Measurements from ENCODE around the gene CELF4.
A peak's percentile ranks its signal among the peaks of the same experiment; 100 is the strongest.

CELF4 gene

DNA sequence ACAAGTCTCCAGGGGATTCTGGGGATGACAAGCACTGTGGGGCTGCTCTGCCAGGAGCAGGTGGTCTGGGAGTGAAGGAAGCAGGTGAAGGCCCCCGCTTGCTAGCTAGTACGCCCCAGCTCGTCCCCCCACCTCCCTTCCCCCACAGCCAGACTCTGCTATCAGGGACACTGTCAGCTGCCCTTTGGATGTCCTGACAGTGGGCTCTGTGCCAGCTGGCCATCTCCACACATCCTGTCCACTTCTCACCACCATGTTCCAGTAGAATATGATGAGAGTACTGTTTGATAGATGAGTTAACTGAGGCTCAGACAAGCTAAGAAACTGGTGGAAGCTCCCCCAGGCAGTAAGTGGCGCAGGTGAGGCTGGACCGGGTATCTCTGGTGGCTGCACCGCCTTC lies 276.2 kb downstream of the CELF4 start:
- Histone ChIP-seq H3K36me3 (no peaks in the 10 kb centered on the region), H3K4me1 (no peaks in the 10 kb centered on the region), H3K4me3 (ENCODE audit: low read depth, low read length) (no peak overlapping the region), H3K9me3 (no peaks in the 10 kb centered on the region), H3K27me3 (no peaks in the 10 kb centered on the region)
- DNase-seq, result no peak
- TF ChIP-seq, protein P1, sequence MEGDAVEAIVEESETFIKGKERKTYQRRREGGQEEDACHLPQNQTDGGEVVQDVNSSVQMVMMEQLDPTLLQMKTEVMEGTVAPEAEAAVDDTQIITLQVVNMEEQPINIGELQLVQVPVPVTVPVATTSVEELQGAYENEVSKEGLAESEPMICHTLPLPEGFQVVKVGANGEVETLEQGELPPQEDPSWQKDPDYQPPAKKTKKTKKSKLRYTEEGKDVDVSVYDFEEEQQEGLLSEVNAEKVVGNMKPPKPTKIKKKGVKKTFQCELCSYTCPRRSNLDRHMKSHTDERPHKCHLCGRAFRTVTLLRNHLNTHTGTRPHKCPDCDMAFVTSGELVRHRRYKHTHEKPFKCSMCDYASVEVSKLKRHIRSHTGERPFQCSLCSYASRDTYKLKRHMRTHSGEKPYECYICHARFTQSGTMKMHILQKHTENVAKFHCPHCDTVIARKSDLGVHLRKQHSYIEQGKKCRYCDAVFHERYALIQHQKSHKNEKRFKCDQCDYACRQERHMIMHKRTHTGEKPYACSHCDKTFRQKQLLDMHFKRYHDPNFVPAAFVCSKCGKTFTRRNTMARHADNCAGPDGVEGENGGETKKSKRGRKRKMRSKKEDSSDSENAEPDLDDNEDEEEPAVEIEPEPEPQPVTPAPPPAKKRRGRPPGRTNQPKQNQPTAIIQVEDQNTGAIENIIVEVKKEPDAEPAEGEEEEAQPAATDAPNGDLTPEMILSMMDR (IDR thresholded peaks at IDR 0.05; ENCODE audit: low read depth, low read length), result no peak

DNA sequence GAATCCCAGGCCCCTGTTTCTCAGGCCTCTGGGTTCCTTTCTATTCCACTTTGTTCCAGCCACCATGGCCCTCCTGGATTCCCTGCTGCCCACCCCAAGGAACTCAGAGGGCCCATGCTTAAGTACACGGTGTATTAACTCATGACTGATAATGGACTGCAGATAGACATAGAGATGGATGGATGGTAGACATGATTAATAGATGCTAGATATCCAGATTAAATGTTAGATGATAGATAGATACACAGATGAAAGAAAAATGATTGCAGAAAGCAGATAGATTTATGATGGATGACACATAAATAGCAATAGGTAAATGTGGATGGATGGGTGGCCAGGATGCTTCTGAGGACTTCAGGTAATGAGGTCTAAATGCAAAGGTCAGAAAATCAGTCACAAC lies 278.0 kb downstream of the CELF4 start:
- H3K36me3 ChIP-seq, result no peaks in the 10 kb centered on the region
- no peaks in the 10 kb centered on the region for H3K4me1 ChIP-seq
- no peaks in the 10 kb centered on the region for H3K27me3 ChIP-seq
- no peak overlapping the region for H3K4me3 ChIP-seq (ENCODE audit: low read depth, low read length)
- H3K9me3 ChIP-seq, result no peaks in the 10 kb centered on the region
- DNase-seq, result no peak
- TF ChIP-seq, protein P1 (IDR thresholded peaks at IDR 0.05; ENCODE audit: low read depth, low read length), result no peak

DNA sequence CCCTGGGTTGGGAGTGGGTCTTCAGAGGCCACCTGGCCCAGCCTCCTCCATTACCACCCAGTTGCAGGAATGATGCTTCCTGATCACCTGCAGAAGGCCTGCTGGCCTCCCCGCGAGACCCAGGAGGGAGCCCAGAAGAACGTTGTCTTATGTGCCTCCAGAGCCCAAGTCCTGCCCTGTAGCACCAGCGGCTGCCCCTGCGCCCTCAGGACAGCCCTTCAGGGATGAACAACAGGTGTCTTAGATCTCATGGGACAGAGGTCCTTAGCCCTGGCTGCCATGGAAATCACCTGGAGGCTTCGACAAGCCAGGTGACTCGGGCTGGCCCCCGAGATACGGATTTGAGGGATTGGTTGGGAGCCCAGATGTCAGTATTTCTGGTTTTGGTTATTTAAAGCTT lies 278.8 kb downstream of the CELF4 start:
- H3K9me3 ChIP-seq, result no peaks in the 10 kb centered on the region
- no peaks in the 10 kb centered on the region for H3K4me1 ChIP-seq
- DNase-seq, result no peak
- no peaks in the 10 kb centered on the region for H3K36me3 ChIP-seq
- TF ChIP-seq, protein P1 (IDR thresholded peaks at IDR 0.05; ENCODE audit: low read depth, low read length), result no peak
- no peaks in the 10 kb centered on the region for H3K27me3 ChIP-seq
- no peak overlapping the region for H3K4me3 ChIP-seq (ENCODE audit: low read depth, low read length)

DNA sequence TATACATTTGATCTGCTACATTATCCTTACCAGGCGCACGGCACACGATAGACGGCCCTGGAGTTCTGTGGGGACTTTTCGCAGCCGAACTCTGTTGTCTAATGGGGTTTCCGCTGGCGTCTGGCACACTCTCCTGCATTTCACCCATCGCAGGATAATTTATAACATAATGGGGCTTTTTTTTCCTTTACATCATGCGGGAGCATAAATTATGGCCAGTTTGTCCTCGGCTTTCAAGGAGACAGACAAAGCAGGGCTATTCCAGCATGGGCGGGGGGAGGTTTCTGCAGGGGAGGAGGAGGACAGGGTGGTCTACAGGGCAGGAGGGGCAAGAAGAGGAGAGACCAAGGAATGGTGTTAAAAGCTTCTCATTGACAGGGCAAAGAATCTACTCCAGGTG lies 279.8 kb downstream of the CELF4 start:
- Histone ChIP-seq H3K4me3 (ENCODE audit: low read depth, low read length) (no peak overlapping the region), H3K9me3 (no peaks in the 10 kb centered on the region), H3K27me3 (no peaks in the 10 kb centered on the region), H3K36me3 (no peaks in the 10 kb centered on the region), H3K4me1 (no peaks in the 10 kb centered on the region)
- DNase-seq, result no peak
- TF ChIP-seq, protein P1 (IDR thresholded peaks at IDR 0.05; ENCODE audit: low read depth, low read length), result no peak

DNA sequence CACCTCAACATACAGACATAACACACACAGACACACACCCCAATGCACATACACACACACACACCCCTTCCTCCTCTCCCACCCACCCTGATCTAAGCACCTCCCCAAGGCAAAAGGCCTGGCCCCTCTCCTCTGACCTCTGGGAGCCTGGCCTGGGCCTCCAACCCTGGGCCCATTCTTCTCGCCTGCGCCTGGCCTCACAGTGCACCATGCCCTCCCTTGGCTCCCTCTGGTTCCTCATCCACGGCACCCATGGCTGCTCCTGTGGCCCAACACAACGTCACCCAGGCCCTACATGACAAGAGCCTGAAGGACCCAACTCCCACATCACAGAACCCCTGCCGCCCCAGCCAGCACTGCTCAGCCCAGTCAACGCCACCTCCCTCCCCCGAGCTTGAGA lies 281.3 kb downstream of the CELF4 start:
- H3K4me1 ChIP-seq, result no peaks in the 10 kb centered on the region
- no peak for DNase-seq
- TF ChIP-seq, protein P1 (IDR thresholded peaks at IDR 0.05; ENCODE audit: low read depth, low read length), result no peak
- no peak overlapping the region for H3K4me3 ChIP-seq (ENCODE audit: low read depth, low read length)
- no peaks in the 10 kb centered on the region for H3K27me3 ChIP-seq
- no peaks in the 10 kb centered on the region for H3K36me3 ChIP-seq
- no peaks in the 10 kb centered on the region for H3K9me3 ChIP-seq

DNA sequence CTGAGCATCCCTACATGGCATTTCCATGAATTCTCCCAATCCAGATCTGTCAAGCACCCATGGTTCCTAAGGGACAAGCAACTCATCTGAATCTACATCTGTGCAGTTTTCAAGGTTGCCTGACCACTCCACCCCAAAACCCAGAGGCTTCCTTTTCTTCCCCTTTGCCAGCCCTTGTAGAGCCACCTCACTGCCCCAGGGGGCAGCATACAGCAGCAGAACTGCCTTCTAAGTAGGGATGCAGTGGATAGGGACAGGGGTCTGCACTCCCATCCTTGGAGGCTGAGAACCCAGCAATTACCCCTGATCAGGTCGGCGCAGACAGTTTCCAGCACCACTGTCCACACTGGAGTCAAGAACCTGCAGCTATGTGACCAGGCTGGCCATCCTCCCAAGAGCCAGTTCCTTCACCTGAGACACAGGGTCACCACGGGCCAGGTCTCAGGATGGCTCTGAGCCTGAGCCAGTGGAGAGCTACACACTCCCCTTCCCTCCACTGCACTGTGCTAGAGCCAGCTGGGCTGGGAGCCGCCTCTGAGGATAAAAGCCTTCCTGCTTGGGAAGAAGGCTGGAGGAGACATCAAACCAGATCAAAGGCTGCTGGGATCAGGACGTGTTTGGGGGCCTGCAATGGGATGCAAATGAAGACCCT lies 283.1 kb downstream of the CELF4 start:
- Histone ChIP-seq H3K9me3 (no peaks in the 10 kb centered on the region), H3K27me3 (no peaks in the 10 kb centered on the region), H3K4me1 (no peaks in the 10 kb centered on the region), H3K4me3 (ENCODE audit: low read depth, low read length) (no peak overlapping the region), H3K36me3 (no peaks in the 10 kb centered on the region)
- DNase-seq, result no peak
- TF ChIP-seq, protein P1 (IDR thresholded peaks at IDR 0.05; ENCODE audit: low read depth, low read length), result peak; percentile 52
